Left forelimb (tissue), 1 donor: ENCODE measurements around the gene CRTAC1.

Experiments
- DNase-seq: peaks from one replicate; pipeline ENCODE4 v3.0.0-alpha.2; 2018; ENCODE audit warnings: low spot score

The CRTAC1 gene

DNA sequence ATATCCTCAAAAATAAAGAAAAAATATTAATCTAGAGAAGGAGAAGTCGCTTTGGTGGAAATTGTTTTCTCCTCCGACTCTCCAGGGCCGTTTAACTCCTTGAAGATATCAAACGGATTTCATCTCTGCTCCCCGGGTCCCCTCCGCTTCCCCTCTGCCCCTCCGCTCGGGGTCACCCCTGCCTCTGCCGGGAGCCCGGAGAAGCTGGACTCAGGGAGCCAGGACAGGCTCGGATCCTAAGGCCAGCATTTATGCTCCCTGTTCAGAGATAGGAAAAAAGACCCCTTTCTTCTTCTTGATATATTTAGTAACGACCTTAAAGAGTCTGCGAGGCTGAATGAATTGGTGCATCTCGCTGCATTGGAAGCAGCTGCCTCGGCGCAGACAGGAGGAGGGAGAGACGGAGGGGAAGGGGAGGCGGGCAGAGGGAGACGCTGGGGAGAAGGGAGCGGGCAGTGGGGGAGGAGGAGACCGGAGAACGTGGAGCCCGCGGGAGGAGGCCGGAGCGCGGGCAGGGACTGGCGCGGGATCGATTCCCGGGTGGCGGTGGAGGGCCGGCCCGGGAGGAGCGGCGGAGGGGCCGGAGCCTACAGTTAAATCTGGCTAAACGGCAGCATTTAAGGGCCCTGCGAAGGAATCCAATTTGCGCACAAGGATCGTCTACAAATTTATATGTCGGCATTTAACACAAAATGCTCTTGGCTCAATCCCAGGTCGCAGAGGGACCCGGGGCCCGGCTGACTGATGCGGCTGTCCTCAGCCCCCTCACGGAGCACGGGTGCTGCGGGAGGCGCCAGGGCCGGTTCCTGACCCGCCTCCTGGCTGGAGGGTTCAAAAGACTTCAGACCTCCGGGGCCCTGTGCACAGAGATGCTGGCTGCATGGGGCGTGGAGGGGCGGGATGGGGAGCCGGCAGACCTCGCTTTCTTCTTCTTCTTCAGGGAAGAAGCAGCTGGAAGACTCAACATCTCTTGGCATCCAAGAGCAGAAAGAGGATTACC lies 55.6 kb downstream of the CRTAC1 start:
- DNase-seq = no peak

DNA sequence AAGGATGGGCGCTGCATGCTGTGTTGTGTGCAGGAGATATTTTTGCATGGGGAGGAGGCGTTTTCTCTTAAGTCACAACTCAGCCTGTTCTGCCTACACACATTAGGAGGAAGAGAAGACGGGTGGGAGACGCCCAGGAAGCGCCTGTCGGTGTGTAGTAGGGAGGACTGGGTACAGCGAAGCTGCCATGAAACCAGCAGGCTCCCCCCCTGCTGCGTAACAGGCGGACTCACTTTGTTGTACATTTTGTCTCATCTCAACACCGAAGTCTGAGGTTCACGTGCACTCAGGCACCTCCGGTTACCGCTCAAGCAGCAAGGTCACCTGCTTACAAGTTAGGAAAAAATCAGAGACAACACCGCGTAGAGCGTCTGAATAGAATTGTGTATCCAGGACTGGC lies 56.3 kb downstream of the CRTAC1 start:
- DNase-seq = no peak

DNA sequence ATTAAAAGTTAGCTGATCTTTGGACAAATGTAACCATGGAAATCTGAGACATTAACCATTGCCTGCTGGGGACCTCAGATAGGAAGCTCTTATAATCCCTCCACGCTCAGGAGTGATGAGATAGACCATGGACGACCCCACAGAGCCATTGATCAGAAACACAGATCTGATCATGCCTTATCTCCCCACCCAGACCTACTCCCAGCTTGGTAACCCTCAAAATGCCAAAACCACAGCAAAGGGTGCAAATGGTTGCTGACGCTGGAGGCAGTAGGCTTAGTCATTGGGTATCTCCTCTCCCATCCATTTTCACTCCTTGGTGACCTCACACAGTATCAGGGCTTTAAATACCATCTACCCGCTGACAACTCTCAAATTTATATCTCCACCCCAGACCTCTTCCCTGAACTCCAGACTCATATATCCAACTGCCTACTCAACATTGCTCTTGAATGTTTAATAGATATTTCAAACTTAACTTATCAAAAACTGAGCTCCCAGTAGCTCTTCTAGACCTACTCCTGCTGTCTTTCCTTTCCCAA lies 60.8 kb downstream of the CRTAC1 start:
- no peak for DNase-seq

DNA sequence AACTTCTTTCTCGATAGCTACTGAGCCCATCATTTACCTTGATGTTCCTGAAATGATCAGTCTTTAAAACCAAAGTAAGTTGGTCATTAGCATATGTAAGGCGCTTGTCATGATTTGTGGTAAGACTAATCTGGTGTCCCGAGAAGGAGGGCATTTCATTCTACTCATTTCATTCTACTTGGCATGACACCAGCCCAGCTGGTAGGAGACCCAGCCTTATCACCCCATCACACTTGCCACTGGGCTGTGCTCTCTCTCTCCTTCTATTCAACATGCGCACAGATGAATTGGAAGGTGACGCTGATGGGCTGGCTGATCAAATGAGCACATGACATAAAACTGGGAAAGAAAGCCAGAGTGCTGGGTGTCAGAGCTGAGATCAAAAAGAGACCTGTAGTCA lies 65.7 kb downstream of the CRTAC1 start:
- DNase-seq = no peak

DNA sequence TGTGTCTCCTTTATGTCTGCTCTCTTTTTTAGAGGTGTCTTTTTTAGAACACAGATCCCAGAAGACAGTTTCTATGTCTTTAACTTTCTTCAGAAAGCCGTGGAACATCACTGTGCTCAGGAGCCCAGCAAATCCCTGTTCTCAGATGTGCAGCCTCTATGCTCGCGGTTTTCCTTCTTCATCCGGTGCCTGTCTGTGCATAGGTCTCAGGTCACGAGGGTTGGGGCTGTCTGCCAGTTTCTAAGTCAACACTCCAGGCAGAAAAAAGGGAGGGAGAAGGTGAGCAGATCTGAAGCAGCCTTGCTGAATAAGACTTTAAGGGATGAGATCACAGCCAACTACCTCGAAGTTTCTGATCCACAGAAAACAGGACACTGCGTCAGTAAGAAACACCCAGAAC lies 68.5 kb downstream of the CRTAC1 start:
- no peak for DNase-seq

DNA sequence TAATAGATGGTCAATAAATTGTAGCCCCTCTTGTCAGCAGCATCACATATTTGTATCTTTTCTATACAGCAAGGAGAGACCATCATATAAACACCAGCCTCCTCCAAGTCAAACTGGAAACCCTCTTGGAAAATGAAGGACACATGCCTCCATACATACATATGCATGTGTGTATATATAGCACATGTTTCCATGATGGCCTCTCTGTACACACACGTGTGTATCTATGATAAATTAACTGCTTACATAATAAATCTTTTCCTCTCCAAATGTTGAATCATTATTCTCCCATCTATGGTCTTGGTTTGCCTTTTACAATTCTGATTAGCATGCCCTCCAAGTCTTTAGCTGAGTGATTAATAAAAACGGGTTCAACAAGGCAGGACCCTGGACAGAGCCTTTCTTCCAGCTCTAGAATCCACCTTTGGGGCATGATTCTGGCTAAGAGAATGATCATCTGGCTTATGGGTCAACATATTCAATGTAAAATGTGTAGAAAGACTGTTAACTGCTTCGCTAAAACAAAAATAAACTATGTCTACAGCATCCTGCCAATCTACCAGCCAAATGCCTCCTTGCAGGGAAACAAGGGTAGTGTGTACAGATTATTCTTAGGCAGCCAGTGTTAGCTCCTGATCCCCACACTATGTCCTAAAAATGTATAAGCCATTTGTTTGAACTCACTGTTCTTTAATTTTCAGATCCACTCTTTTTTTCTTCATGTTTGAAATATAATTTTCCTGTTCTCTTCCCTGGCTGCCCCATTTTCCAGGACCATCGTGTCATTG lies 70.0 kb downstream of the CRTAC1 start:
- no peak for DNase-seq

DNA sequence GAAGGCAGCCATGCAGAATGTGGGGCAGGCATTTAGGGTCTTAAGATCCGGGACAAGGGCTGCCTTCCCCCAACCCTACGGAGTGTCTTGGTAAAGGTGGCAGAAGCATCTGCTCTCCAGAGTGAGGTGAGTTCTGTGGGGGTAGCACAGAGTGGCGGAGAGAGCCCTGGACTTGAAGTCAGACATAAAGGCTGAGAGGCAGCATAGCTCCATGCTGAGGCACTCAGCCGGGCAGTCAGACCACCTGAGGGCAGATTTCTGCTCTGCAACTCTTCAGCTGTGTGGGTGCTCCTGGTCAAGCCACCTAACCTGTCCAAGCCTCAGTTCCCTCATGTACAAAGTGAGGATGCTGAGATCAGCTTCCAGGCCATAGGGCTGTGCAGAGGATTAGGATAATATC lies 81.0 kb downstream of the CRTAC1 start:
- DNase-seq = no peak

DNA sequence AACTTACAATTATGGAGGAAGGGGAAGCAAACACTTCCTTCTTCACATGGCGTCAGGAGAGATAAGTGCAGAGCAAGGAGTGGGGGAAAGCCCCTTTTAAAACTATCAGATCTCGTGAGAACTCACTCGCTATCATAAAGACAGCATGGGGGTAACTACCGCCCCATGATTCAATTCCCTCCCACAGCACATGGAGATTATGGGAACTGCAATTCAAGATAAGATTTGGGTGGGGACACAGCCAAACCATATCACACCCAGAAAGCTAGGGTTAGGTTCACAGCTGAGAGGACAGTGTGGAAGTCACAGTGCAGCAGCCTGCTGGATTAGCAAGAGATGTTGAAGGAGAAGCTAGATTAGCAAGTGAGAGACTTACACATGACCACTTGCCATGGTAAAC lies 81.6 kb downstream of the CRTAC1 start:
- DNase-seq = no peak

DNA sequence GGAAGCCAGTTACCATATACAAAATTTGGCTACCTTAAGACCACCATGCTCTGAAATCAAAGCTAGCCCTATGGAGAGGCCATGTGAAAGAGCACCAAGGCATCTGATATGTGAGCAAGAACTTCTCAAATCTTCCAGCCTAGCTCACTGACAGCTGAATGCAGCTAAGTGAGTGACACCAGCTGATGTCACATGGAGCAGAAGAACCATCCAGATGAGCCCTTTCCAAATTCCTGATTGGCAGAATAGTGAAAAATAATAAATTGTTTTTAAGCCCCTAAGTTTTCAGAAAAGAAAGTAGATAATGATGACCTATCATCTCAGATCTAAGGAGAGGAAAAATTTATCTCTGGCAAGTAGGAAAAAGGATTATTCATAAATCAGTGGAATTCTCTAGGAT lies 85.6 kb downstream of the CRTAC1 start:
- no peak for DNase-seq

DNA sequence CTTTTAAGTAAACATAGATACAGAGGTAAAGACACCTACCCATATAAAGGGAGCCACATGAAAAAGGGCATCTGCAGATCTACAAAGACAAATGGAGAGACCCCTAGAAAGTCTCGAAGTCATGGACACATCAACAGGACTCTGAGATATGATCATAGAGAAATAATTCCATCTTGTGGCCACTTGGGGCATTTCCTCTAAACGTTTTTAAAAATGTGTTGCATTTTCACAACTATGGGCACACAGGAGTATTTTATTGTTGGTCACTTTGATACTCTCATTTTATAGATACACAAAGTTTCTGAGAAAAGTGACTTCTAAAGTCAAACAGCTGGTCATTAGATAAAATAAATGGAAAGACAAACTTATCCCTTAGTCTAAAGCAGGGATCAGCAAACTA lies 87.1 kb downstream of the CRTAC1 start:
- no peak for DNase-seq

DNA sequence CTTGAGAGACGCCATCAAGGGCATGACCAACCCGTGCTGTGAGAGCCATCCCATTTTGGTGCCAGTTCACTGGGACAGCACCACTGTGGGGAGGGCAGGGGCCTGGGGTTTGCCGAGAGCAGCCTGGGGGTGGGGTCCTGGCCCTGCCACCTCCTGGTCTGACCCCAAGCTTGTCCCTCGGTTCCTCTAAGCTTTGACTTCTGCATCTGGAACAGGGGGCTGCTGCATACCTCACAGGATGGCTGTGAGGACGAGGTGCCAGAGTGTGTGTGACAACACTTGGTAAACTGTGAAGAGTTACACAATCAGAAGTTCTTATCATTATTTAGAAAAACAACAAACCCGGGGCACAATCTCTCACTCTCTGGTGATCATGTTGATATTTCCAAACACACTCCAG lies 89.9 kb downstream of the CRTAC1 start:
- DNase-seq = no peak

DNA sequence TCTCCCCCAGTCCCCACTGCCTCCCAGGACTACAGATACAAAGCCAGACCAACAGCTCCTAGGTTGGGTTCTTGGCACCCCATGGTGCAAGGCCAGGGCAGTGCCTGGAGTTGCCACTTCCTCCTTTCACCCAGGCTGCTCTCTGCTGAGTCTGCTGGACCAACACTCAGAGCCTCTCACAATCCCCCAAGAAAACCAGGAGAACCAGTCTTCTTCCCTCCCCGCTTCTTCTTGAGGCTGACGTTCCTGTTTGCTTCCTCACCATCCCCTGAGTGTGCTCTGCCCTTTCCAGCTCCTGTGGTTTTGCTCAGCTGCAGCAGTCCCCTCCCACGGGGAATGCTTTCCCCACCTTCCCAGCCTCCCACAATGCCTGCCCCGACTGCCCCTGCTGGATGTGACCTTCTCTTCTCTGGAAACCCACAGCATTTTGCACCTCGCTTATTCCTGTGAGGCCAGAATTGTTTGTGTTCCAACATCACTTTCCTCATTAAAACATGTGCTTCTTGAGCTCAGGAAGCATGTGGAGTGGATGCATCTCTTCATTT lies 90.9 kb downstream of the CRTAC1 start:
- no peak for DNase-seq

DNA sequence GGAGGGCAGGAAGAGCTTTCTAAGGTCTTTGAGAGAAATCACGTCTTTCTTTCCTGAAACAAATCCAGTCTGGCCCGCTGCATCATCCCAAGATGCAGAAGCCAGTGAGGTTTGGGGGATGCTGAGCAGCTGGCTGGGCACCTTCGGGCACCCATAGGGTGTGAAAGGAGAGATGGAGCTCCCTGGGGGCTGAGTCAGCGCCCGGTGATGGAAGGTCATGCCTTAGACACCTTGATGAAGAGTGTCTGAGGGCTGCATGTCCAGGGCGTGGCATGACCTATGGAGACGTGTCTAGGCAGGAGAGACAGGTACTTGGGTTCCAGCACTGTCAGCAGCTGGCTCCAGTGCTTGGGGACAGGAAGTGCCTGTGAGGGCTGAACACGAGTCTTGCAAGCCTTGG lies 92.5 kb downstream of the CRTAC1 start:
- DNase-seq = no peak

DNA sequence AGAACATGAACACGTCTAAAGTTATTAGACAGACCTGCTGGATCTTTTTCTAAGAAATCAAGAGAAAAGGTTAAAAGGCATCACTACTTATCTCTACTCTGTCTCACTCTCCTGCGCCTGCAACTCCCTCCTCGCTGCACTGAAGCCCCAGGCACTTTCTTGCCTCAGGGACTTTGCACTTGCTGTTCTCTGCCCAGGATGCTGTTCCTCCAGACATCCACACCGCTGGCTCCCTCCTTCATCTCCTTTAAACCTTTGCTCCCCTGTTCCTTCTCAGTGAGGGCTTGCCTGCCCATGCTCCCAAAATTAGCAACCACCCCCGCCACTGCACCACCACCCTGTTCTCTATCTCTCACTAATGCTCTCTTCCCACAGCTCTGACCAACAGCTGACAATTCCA lies 93.4 kb downstream of the CRTAC1 start:
- DNase-seq = no peak

DNA sequence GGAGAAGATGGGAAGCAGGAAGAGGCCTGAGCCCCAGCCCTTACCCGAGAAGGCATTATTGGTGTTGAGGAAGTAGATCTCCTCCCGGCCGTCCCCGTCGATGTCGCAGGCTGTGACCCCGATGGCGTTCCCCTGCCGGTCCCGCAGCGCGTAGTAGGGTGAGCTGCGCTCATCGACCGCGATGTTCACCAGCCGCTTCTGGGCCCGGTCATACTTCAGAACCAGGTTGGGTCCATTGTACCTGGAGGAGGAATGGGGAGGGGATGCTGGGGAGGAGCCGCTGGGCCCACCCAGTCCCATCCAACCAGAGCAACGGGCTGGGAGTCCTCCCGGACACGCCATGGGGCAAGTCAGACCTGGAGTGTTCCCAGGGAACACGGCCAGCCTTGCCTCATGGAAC lies 94.3 kb downstream of the CRTAC1 start:
- no peak for DNase-seq

DNA sequence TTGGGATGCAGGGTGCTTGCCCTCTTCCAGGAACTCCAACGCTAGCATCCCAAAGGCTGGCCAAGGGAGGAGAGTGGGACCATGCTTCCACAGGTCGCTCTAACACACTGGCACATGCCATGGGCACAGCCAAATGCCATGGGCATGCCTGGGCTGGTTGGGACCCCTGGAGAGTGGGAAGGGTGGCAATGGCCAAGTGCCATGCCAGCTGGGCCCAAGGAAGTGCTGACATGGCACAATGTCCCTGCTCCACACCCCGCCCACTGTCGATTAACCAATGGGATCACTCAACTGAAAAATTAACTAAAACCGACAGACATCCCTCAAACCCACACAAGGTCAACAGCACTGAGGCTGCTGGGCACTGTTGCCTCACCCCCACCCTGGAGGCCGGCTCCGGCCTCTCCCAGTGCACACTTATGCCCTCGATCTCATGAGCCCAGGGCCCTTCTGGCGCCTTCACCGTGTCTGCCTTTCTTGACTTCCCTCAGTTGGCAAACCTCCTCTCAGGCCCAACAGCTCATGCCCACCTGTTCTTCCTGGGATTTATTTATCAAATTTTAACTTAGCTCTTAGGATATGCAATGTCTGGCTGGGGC lies 97.4 kb downstream of the CRTAC1 start:
- DNase-seq = no peak

DNA sequence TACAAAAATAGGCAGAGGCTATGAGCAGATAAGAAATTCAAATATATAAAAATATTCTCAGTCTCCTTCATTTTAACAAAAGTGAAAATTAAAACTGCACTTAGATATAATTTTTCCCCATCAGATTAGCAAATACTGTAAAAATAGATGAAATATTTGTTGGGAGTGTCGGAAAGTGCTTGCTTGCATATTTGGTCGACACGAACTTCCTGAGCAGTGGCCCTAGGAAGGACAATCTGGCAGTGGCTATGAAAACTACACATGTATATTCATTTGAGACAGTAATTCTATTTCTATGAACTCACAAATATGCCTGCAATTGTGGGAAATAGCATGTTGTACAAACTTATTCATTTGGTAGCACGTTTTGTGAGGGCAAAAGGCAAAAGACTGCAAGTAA lies 99.4 kb downstream of the CRTAC1 start:
- DNase-seq = no peak

DNA sequence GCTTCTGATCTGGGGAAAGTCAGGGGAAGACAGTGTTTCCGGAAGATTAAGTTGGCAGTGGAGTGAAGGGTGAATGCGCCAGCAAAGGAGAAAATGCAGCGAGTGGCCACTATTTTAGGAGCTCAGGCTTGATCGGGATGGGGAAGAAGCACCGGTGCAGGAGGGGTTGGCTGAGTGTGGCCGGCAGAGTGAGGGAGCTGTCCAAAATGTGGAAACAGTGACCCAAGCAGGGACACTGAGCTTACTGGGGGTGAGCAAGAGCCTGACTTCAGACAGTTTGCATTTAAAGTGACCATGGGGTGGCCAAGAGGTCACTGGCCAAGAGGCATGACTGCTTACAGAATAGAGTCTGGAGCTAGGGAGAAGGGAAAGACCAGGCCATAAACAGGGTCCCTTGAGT lies 101.5 kb downstream of the CRTAC1 start:
- DNase-seq = no peak

DNA sequence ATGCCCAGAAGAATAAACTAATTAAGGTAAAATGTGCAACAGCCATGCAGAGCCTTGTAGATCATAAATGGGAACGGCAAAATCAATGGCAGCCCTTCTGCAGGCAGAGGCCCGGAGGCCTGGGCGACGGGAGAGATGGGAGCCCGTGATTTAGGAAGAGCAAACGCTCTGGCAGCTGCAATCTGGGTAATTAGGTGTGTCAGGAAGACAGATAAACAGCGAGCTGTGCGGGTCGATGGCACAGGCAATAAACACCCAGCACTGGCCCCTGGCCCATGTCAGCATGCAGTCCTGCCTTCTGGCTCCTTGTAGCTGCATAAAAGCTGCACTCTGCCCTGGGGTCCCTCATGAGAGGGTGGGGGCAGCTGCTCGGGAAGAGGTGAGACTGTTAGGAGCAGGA lies 102.8 kb downstream of the CRTAC1 start:
- DNase-seq = no peak

DNA sequence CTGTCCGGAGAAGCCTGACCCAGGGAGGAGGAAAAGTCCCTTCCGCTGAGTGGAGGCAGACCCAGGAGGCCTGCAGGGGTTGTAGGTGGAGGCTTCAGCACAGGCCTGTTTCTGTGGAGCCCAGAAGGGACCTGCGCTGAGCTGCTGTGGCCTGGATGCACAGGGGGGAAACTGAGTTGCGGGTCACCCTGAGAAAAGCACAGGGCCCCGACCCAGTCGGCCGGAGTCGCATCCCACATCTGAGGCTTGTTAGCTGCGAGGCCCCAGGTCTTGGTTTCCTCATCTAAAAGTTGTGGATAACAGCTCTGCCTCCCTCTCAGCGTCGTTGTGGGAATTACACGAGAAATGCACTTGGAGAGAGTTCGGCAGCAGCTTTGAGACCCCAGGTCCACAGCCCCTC lies 104.4 kb downstream of the CRTAC1 start:
- DNase-seq = no peak

DNA sequence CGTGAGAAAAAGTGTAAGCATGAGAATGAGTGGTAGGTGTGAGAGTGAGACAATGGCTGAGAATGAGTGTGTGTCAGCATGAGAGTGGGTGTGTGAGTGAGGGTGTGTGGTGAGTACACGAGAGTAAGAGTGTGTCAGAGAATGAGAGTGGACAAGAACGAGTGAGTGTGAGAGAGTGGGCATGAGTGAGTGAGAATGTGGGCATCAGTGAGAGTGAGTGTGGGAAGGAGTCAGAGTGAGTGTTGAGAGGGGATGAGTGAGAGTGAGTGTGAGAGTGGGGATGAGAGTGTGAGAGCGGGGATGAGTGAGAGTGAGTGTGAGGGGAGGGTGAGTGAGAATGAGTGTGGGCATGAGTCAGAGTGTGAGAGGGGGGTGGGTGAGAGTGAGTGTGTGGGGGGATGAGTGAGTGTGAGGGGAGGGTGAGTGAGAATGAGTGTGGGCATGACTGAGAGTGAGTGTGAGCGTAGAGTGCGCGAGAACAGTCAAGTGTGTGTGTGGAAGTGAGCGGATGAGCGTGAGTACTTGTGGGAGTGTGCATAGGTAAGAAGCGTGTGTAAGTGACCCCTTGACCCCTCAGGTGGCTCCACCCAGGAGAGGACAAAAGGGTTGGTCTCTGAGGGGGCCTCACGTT lies 105.0 kb downstream of the CRTAC1 start:
- no peak for DNase-seq

DNA sequence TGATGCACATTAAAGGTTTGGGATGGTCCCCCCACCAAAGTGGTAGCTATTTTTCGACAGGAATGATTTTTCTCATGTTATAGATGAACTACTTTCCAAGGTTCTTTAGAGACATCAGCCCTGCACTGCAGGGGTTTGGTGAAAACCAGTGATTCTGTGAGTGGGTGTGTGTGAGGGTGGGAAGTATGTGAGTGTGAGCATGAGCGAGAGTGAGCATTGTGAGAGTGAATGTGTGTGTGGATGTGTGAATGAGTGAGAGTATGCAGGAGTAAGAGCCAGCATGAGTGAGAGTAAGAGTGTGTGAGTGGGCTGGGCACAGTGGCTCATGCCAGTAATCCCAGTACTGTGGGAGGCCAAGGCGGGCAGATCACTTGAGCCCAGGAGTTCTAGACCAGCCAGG lies 105.7 kb downstream of the CRTAC1 start:
- no peak for DNase-seq
